Measurements from ENCODE around the gene UPK2. TPM values are rescaled to one million over a fixed set of nuclear protein-coding genes. Genes with fewer than 3 reads are reported as not detected.

Gene UPK2
- polyA plus RNA-seq, 2 of the 4 experiments (the other 2 are of a cell fraction) = 0.37 to 0.92 TPM

DNA sequence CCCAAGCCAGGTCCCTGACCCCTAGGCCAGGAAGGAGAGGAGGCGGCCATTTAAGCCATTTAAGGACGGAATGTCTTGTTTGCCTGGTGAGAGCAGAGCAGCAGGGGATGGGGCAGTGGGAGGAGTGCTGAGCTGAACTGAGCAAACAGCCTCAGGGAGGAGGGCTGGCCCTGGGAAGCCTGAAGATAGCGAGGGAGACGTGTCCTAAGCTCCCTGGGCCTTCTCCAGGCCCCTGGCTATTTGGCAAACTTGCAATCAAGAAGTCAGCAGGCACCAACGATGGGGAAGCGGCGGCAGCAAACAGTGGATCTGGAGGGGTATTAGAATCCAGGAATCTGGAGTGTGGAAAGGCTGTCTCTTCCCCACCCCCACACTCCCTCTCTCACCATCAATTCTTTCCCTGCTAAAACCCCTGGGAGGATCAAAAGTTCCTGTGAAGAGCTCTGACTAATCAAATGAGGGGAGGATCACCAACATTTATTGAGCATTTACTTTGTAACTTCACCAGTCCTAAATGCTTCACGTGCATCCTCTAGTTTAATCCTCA lies 39.2 kb upstream of the UPK2 start:
- Histone ChIP-seq H3K4me3 (peak overlapping the region; percentile 43), H3K4me1 (peaks cover 69% of the 10 kb centered on the region), H3K9me3 (no peaks in the 10 kb centered on the region), H3K27ac (peak overlapping the region; percentile 98 to 100), H3K4me2 (peak overlapping the region; percentile 100)
- ATAC-seq = no peak
- peak in 1 of 2 experiments; percentile 81 for DNase-seq (ENCODE audit: low read depth in 1 of 2, low spot score in 1 of 2)
- WGBS (ENCODE audit: missing lambda C conversion rate) = 3% methylated on average over 7 of the region's 8 CpGs
- TF ChIP-seq JUN (IDR thresholded peaks at IDR 0.05) = no peak; a peak in 2 of 5 replicates
- 0 out of 2 replicates have a peak, but pooled peaks have one; percentile 25 for TF ChIP-seq HOXA7 (CRISPR knock-in tag; IDR thresholded peaks at IDR 0.05)
- CTCF ChIA-PET = interaction anchor here (0.8 to 1.3 kb wide), 3 partner anchors 9 to 227 kb away, joined by 3 to 7 read pairs (median 3); no protein-coding TSS in a partner anchor
- FAIRE-seq = no peak
- POLR2A ChIA-PET = interaction anchor here (0.9 kb wide), 1 partner anchor 9 kb away, joined by 3 read pairs; no protein-coding TSS in a partner anchor

DNA sequence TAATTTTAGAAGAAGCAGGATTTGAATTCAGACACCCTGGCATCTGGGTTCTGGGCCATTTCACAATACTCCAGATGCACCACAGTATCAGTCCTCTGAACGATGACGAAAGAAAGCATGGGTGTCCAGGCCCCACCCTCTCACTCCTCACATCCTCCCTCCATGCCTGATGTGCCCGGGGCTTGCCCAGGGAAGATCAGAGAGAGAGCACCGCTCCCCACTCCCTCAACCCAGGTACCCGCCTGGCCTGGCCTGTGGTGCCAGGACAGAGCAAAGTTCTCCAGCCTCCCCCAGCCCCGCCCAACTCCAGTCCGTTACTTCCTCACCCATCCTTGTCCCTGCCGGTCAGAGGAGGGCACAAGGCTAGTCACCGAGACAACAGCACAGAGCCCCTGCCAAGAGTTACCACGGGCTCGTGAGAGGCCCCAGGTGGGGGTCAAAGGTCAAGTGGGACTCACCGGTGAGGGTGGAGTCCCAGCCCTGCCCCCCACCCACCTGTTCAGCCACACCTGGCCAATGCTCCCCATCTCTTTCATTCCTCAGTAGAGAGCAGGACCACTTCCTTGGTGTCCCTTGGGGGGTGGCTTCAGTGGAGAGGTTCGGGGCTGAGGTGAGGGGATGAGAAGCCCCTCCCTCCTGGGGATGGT lies 38.5 kb upstream of the UPK2 start:
- ChIA-PET POLR2A (no interaction called here), CTCF (interaction anchor here (0.8 to 1.3 kb wide), 2 partner anchors 10 to 228 kb away, joined by 3 read pairs; no protein-coding TSS in a partner anchor)
- H3K4me3 ChIP-seq = peak overlapping the region; percentile 43
- TF ChIP-seq CBX8 (IDR thresholded peaks at IDR 0.05) = no peak
- TF ChIP-seq KDM1A (IDR thresholded peaks at IDR 0.05; ENCODE audit: low read depth) = no peak
- TF ChIP-seq, protein P1, sequence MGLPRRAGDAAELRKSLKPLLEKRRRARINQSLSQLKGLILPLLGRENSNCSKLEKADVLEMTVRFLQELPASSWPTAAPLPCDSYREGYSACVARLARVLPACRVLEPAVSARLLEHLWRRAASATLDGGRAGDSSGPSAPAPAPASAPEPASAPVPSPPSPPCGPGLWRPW (IDR thresholded peaks at IDR 0.05) = no peak
- no peak for TF ChIP-seq RNF2 (IDR thresholded peaks at IDR 0.05; ENCODE audit: borderline replicate concordance, low read depth)
- TF ChIP-seq, protein P2, sequence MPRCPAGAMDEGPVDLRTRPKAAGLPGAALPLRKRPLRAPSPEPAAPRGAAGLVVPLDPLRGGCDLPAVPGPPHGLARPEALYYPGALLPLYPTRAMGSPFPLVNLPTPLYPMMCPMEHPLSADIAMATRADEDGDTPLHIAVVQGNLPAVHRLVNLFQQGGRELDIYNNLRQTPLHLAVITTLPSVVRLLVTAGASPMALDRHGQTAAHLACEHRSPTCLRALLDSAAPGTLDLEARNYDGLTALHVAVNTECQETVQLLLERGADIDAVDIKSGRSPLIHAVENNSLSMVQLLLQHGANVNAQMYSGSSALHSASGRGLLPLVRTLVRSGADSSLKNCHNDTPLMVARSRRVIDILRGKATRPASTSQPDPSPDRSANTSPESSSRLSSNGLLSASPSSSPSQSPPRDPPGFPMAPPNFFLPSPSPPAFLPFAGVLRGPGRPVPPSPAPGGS (IDR thresholded peaks at IDR 0.05) = no peak
- no peak; the same call in 1 of the 2 replicates for TF ChIP-seq FOSB (CRISPR knock-in tag; IDR thresholded peaks at IDR 0.05)
- TF ChIP-seq ESRRA (IDR thresholded peaks at IDR 0.05; ENCODE audit: borderline replicate concordance, low read length) = no peak
- peak; percentile 50 to 56; a peak in 1 of 5 replicates for TF ChIP-seq EP300 (IDR thresholded peaks at IDR 0.05)
- TF ChIP-seq POLR2AphosphoS2 (conservative IDR thresholded peaks at IDR 0.05; ENCODE audit: low read length) = no peak
- TF ChIP-seq RARB (CRISPR knock-in tag; IDR thresholded peaks at IDR 0.05) = 0 out of 2 replicates have a peak, but pooled peaks have one; percentile 14
- TF ChIP-seq MYC (IDR thresholded peaks at IDR 0.05; ENCODE audit: borderline replicate concordance, low read length) = no peak
- peak; percentile 13 to 58; a peak in 3 of 5 replicates for TF ChIP-seq JUN (IDR thresholded peaks at IDR 0.05)
- TF ChIP-seq HEYL (CRISPR knock-in tag; IDR thresholded peaks at IDR 0.05) = no peak
- no peak for TF ChIP-seq CHD2 (IDR thresholded peaks at IDR 0.05; ENCODE audit: low read length, partially characterized antibody)
- no peak for TF ChIP-seq NFE2L2 (conservative IDR thresholded peaks at IDR 0.05; ENCODE audit: low read length)
- TF ChIP-seq EHMT2 (IDR thresholded peaks at IDR 0.05; ENCODE audit: low read depth) = no peak
- TF ChIP-seq MAFK (IDR thresholded peaks at IDR 0.05; ENCODE audit: partially characterized antibody) = no peak
- TF ChIP-seq, protein P3, sequence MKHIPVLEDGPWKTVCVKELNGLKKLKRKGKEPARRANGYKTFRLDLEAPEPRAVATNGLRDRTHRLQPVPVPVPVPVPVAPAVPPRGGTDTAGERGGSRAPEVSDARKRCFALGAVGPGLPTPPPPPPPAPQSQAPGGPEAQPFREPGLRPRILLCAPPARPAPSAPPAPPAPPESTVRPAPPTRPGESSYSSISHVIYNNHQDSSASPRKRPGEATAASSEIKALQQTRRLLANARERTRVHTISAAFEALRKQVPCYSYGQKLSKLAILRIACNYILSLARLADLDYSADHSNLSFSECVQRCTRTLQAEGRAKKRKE (CRISPR knock-in tag; IDR thresholded peaks at IDR 0.05; ENCODE audit: low read depth) = peak; percentile 34; the same call in 1 of the 2 replicates
- no peak for TF ChIP-seq RCOR1 (IDR thresholded peaks at IDR 0.05; ENCODE audit: low read depth, low read length)
- TF ChIP-seq CBX2 (IDR thresholded peaks at IDR 0.05; ENCODE audit: borderline replicate concordance, low read depth) = no peak
- TF ChIP-seq CEBPB (IDR thresholded peaks at IDR 0.05) = peak; percentile 90 to 94
- TF ChIP-seq HOXA7 (CRISPR knock-in tag; IDR thresholded peaks at IDR 0.05) = peak; percentile 57; the same call in 1 of the 2 replicates
- TF ChIP-seq, protein P4, sequence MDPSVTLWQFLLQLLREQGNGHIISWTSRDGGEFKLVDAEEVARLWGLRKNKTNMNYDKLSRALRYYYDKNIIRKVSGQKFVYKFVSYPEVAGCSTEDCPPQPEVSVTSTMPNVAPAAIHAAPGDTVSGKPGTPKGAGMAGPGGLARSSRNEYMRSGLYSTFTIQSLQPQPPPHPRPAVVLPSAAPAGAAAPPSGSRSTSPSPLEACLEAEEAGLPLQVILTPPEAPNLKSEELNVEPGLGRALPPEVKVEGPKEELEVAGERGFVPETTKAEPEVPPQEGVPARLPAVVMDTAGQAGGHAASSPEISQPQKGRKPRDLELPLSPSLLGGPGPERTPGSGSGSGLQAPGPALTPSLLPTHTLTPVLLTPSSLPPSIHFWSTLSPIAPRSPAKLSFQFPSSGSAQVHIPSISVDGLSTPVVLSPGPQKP (IDR thresholded peaks at IDR 0.05; ENCODE audit: low read depth, low read length) = no peak
- TF ChIP-seq, protein P5, sequence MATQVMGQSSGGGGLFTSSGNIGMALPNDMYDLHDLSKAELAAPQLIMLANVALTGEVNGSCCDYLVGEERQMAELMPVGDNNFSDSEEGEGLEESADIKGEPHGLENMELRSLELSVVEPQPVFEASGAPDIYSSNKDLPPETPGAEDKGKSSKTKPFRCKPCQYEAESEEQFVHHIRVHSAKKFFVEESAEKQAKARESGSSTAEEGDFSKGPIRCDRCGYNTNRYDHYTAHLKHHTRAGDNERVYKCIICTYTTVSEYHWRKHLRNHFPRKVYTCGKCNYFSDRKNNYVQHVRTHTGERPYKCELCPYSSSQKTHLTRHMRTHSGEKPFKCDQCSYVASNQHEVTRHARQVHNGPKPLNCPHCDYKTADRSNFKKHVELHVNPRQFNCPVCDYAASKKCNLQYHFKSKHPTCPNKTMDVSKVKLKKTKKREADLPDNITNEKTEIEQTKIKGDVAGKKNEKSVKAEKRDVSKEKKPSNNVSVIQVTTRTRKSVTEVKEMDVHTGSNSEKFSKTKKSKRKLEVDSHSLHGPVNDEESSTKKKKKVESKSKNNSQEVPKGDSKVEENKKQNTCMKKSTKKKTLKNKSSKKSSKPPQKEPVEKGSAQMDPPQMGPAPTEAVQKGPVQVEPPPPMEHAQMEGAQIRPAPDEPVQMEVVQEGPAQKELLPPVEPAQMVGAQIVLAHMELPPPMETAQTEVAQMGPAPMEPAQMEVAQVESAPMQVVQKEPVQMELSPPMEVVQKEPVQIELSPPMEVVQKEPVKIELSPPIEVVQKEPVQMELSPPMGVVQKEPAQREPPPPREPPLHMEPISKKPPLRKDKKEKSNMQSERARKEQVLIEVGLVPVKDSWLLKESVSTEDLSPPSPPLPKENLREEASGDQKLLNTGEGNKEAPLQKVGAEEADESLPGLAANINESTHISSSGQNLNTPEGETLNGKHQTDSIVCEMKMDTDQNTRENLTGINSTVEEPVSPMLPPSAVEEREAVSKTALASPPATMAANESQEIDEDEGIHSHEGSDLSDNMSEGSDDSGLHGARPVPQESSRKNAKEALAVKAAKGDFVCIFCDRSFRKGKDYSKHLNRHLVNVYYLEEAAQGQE (IDR thresholded peaks at IDR 0.05) = no peak
- TF ChIP-seq HOXB5 (CRISPR knock-in tag; IDR thresholded peaks at IDR 0.05) = no peak; the same call in 1 of the 2 replicates
- TF ChIP-seq ZSCAN20 (CRISPR knock-in tag; IDR thresholded peaks at IDR 0.05) = 0 out of 2 replicates have a peak, but pooled peaks have one; percentile 52
- no peak for TF ChIP-seq NR3C1 (IDR thresholded peaks at IDR 0.05)

More for the DNA sequence above, 38.5 kb upstream of the UPK2 start:
- Histone ChIP-seq H3K27ac (peak overlapping the region; percentile 98 to 100), H3K4me1 (peaks cover 66% of the 10 kb centered on the region), H3K4me2 (peak overlapping the region; percentile 100), H3K9me3 (no peaks in the 10 kb centered on the region)
- WGBS (ENCODE audit: missing lambda C conversion rate) = 0% methylated on average over 2 of the region's 13 CpGs
- DNase-seq (ENCODE audit: low read depth in 1 of 2, low spot score in 1 of 2) = peak in 1 of 2 experiments; percentile 94
- peak; percentile 6 to 43 for ATAC-seq
- FAIRE-seq = no peak

Measured in A549 (cell line).